Esophagus muscularis mucosa (tissue), 3 donors: ENCODE results near the gene BRD2.

Experiments
- POLR2A ChIP-seq: fragments of 450-650 bp; IDR thresholded peaks from one replicate; pipeline ENCODE4 v1.6.1; 2017; ENCODE audit warnings: antibody characterized with exemption, moderate library complexity, mild to moderate bottlenecking, low read depth
- POLR2AphosphoS5 ChIP-seq, 2 donors: sonication (generic); formaldehyde crosslinking; IDR thresholded peaks; one replicate each; pipeline ENCODE4 v1.6.1; 2017; ENCODE audit warnings: antibody characterized with exemption in 2 of 2
- TF ChIP-seq, protein P1 (sequence below), 3 experiments: fragments of 200-600 bp in 2 of 3; fragments of 450-650 bp in 1 of 3; sonication (generic) in 2 of 3; IDR thresholded peaks; one replicate each; pipeline ENCODE4 v1.5.1; 2017 to 2019; ENCODE audit warnings: antibody characterized with exemption in 3 of 3, mild to moderate bottlenecking in 2 of 3, moderate library complexity in 1 of 3

DNA sequence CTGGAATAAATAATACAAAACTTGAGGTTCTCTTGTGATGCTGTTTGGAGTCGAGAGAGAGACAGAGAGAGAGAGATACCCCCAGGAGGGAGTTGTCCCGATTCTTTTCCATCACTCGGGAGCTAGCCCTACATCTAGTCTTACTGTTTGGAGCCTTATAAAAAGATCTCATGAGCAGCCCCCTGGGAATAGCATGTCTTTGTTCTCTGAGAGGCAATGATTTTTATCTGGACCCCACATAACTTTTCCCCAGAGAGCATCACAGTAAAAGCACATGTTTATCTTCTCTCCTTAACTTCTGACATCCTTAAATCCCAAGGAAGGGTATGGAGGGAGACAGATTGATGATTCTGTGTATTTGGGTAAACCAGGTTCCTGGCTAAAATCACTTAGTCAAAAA, 61.9 kb downstream of the BRD2 start:
- TF ChIP-seq, protein P1, sequence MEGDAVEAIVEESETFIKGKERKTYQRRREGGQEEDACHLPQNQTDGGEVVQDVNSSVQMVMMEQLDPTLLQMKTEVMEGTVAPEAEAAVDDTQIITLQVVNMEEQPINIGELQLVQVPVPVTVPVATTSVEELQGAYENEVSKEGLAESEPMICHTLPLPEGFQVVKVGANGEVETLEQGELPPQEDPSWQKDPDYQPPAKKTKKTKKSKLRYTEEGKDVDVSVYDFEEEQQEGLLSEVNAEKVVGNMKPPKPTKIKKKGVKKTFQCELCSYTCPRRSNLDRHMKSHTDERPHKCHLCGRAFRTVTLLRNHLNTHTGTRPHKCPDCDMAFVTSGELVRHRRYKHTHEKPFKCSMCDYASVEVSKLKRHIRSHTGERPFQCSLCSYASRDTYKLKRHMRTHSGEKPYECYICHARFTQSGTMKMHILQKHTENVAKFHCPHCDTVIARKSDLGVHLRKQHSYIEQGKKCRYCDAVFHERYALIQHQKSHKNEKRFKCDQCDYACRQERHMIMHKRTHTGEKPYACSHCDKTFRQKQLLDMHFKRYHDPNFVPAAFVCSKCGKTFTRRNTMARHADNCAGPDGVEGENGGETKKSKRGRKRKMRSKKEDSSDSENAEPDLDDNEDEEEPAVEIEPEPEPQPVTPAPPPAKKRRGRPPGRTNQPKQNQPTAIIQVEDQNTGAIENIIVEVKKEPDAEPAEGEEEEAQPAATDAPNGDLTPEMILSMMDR (IDR thresholded peaks at IDR 0.05), result no peak
- TF ChIP-seq POLR2AphosphoS5 (IDR thresholded peaks at IDR 0.05) (no peak), POLR2A (no peak)
